Upper lobe of right lung (tissue), 1 donor: ENCODE measurements around the gene KCNG4. TPM values are rescaled to one million over a fixed set of nuclear protein-coding genes. Genes with fewer than 3 reads are reported as not detected.

Source experiments
- ATAC-seq: fragments of 200-7000 bp; cut with Tn5 transposase; one replicate; pipeline ENCODE4 v1.9.1; 2020; ENCODE audit warnings: mild to moderate bottlenecking, moderate library complexity
- DNase-seq: peaks from one replicate; pipeline ENCODE4 v3.0.0-alpha.2; 2020
- H3K27ac ChIP-seq: fragments of 200-600 bp; one replicate; pipeline ENCODE4 v1.8.0; 2022
- H3K27me3 ChIP-seq: fragments of 200-600 bp; one replicate; pipeline ENCODE4 v1.8.0; 2022; ENCODE audit warnings: mild to moderate bottlenecking
- H3K36me3 ChIP-seq: fragments of 200-600 bp; one replicate; pipeline ENCODE4 v1.8.0; 2022
- H3K4me1 ChIP-seq: fragments of 200-600 bp; one replicate; pipeline ENCODE4 v1.8.0; 2022
- H3K4me3 ChIP-seq: fragments of 200-600 bp; one replicate; pipeline ENCODE4 v1.8.0; 2022; ENCODE audit warnings: mild to moderate bottlenecking
- H3K9me3 ChIP-seq: fragments of 200-600 bp; one replicate; pipeline ENCODE4 v1.8.0; 2022
- intact Hi-C: fragments of 100-400 bp; cut with DNase I; formaldehyde crosslinking; loops from one replicate; pipeline ENCODE4 v1.11.0; 2022
- total RNA-seq: library from RNA; stranded (reverse); fragmentation: NEBNext Ultra II Directional; extraction: Animal tissue kit (Norgen Biotek cat#: 25700); gene quantifications from one replicate; pipeline ENCODE4 v1.2.1, GENCODE V29; 2021
- TF ChIP-seq, protein P1 (sequence below): fragments of 200-600 bp; IDR thresholded peaks from one replicate; pipeline ENCODE4 v1.8.0; 2022; ENCODE audit warnings: antibody characterized with exemption
- donor health status: DM: no; HTN: yes; CAD: no; lungs with severe emphysema.

KCNG4 gene
- total RNA-seq, 1 donor from 2014 or later: not detected

DNA sequence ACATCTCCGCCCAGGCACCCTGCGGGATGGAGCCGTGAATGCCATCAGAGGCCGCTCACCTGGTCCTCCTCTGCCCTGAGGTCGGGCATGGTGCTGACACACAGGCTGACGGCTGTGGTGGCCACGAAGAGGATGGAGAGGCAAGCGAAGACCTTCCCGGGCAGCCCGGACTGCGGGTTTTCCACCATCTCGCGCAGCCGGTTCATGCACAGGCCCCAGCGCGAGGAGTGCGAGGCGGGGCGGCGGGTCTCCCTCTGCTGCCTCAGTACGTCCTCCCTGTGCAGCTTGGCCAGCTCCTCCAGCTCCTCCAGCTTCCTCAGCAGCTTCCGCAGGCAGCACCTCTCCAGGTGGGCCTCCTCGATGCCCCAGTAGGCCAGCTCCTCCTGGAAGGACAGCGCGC, 3.1 kb downstream of the KCNG4 start:
- no peak for DNase-seq
- H3K27ac ChIP-seq: no peak overlapping the region
- no peak overlapping the region for H3K4me3 ChIP-seq
- H3K36me3 ChIP-seq: no peaks in the 10 kb centered on the region
- no peak for ATAC-seq
- no peaks in the 10 kb centered on the region for H3K4me1 ChIP-seq
- H3K9me3 ChIP-seq: no peaks in the 10 kb centered on the region
- H3K27me3 ChIP-seq: peaks cover 10% of the 10 kb centered on the region
- TF ChIP-seq, protein P1, sequence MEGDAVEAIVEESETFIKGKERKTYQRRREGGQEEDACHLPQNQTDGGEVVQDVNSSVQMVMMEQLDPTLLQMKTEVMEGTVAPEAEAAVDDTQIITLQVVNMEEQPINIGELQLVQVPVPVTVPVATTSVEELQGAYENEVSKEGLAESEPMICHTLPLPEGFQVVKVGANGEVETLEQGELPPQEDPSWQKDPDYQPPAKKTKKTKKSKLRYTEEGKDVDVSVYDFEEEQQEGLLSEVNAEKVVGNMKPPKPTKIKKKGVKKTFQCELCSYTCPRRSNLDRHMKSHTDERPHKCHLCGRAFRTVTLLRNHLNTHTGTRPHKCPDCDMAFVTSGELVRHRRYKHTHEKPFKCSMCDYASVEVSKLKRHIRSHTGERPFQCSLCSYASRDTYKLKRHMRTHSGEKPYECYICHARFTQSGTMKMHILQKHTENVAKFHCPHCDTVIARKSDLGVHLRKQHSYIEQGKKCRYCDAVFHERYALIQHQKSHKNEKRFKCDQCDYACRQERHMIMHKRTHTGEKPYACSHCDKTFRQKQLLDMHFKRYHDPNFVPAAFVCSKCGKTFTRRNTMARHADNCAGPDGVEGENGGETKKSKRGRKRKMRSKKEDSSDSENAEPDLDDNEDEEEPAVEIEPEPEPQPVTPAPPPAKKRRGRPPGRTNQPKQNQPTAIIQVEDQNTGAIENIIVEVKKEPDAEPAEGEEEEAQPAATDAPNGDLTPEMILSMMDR: no peak
- intact Hi-C loops: no loop called here

DNA sequence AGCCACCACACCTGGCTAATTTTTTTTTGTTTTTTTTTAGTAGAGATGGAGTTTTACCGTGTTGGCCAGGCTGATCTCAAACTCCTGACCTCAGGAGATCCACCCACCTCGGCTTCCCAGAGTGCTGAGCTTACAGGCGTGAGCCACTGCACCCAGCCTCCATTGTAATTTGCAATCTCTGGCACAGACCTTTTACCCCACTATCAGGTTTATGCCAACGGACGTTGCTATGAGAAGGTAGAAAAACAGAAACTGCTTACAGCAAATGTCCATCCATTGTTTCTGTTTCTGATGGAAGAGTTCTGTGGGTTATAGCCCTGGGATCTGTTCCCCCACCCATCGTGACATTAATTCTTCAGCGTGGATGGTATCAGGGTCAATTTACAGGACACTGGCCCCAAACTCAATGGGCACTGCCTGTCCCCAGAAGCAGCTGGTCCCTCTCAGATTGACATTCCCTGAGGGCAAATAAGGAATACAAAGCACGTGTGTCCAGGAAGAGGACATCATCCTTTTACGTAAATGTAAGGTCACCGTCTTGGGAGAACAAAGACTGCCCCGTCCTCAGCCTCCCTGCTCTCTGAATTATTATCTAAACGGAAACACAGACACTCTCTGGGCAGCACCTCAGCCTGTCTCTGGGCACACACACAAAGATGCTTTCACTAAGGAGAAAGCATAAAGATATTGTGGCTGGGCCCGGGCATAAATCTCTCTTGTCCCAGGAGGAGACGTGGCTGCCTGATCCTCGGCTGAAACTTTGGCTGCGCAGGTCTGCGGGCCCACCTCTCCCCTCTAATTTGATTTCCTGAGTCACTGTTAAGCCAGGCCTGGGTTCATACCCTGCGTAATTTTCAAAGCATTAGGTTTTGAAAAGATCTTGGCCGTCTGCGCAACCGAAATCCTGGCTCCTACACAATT, 5.2 kb downstream of the KCNG4 start:
- no peak overlapping the region for H3K4me3 ChIP-seq
- H3K4me1 ChIP-seq: no peaks in the 10 kb centered on the region
- ATAC-seq (no peak), DNase-seq (no peak)
- H3K27me3 ChIP-seq: peaks cover 10% of the 10 kb centered on the region
- intact Hi-C loops: no loop called here
- no peaks in the 10 kb centered on the region for H3K36me3 ChIP-seq
- TF ChIP-seq, protein P1: no peak
- no peaks in the 10 kb centered on the region for H3K9me3 ChIP-seq
- no peak overlapping the region for H3K27ac ChIP-seq

DNA sequence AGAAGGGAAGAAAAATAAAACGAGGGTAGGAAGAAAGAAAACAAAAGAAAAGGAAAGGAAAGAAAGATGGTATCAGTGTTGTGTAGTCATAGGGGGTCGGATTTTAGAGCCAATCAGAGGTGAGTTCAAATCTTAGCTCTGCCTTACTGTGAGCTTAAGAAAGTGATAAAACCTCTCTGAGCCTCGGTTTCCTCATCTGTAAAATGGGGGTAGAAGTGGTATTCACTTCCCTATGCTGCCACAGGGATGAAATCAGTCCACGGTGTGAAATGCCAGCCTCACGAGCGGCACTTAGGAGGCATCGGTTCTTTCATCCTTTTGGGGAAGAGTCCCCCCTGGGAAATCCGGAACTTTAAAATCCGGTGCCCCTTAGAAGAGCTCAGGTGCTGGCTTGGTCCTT, 6.1 kb downstream of the KCNG4 start:
- peaks cover 10% of the 10 kb centered on the region for H3K27me3 ChIP-seq
- no peak overlapping the region for H3K27ac ChIP-seq
- TF ChIP-seq, protein P1: no peak
- H3K4me1 ChIP-seq: no peaks in the 10 kb centered on the region
- H3K9me3 ChIP-seq: no peaks in the 10 kb centered on the region
- H3K4me3 ChIP-seq: no peak overlapping the region
- DNase-seq (no peak), ATAC-seq (no peak)
- no peaks in the 10 kb centered on the region for H3K36me3 ChIP-seq
- intact Hi-C loops: no loop called here

DNA sequence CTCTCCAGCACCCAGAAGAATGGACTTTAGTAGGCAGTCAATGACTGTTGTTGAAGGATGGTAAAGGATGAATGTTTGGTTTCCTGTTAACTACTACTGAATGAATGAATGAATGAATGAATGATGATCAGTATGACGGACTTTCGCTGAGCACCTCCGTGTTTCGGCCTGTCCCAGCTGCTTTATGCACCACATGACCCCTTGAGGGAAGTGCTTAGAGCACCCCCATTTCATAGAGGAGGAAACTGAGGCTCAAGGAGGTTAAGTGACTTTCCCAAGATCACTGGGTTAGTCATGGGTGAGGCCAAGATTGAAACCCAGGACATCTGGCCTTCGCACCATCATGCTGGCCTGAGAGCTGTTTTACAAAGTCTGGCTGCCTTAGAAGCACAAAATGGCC, 6.8 kb downstream of the KCNG4 start:
- no peak for ATAC-seq
- Histone ChIP-seq H3K27ac (no peak overlapping the region), H3K27me3 (peaks cover 10% of the 10 kb centered on the region), H3K4me3 (no peak overlapping the region), H3K36me3 (no peaks in the 10 kb centered on the region), H3K4me1 (peaks cover under 1% of the 10 kb centered on the region), H3K9me3 (no peaks in the 10 kb centered on the region)
- DNase-seq: no peak
- TF ChIP-seq, protein P1: no peak
- intact Hi-C loops: no loop called here

DNA sequence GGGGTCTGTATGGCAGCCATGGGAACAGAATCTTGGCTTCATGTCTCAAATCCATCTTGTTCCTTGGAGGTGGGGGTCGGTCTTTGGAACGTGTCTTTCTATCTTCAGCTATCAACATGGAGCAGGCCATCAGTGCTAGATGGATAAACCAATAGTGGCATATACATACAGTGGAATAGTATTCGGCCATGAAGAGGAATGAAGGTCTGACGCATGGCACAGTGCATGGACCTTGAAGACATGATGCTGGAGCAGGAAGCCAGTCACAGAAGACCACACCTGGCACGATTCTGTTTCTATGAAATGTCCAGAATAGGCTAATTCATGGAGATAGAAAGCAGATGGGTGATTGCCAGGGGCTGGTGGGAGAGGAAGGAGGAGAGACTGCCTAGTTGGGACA, 7.8 kb downstream of the KCNG4 start:
- H3K9me3 ChIP-seq: no peaks in the 10 kb centered on the region
- H3K4me3 ChIP-seq: no peak overlapping the region
- no peaks in the 10 kb centered on the region for H3K36me3 ChIP-seq

More for the DNA sequence above, 7.8 kb downstream of the KCNG4 start:
- ATAC-seq (no peak), DNase-seq (no peak)
- TF ChIP-seq, protein P1: no peak
- intact Hi-C loops: no loop called here
- Histone ChIP-seq H3K4me1 (peaks cover 3% of the 10 kb centered on the region), H3K27ac (no peak overlapping the region), H3K27me3 (peaks cover 7% of the 10 kb centered on the region)
